ENCODE data around the gene WTAP. TPM values are rescaled to one million over a fixed set of nuclear protein-coding genes. Genes with fewer than 3 reads are reported as not detected.

Gene WTAP
- total RNA-seq, 4 donors from 2014 or later = 83.6 to 132 (median 119) TPM

GRCh38 chr6:159680104-159680503 is 47.2 kb upstream of the WTAP start:
- Histone ChIP-seq H3K9me3 (no peaks in the 10 kb centered on the region), H3K4me1 (no peaks in the 10 kb centered on the region), H3K4me3 (replicated peaks in 1 of 3) (no peak overlapping the region), H3K36me3 (peaks cover 31 to 34% of the 10 kb centered on the region in 2 donors), H3K27me3 (no peaks in the 10 kb centered on the region), H3K27ac (no peak overlapping the region)
- TF ChIP-seq POLR2A (IDR thresholded peaks at IDR 0.05) = no peak
- no peak for TF ChIP-seq CTCF (IDR thresholded peaks at IDR 0.05)
- intact Hi-C loops (cut with DNase I) = no loop called here
- 86 to 91% methylated on average over 3 of the region's 3 CpGs for WGBS, 2 donors
- DNase-seq = no peak

GRCh38 chr6:159681191-159681880 is 46.0 kb upstream of the WTAP start:
- no peaks in the 10 kb centered on the region for H3K27me3 ChIP-seq
- intact Hi-C loops (cut with DNase I) = no loop called here
- peaks cover 31 to 34% of the 10 kb centered on the region in 2 donors for H3K36me3 ChIP-seq
- 89 to 93% methylated on average over 10 of the region's 10 CpGs for WGBS, 2 donors
- H3K4me1 ChIP-seq = no peaks in the 10 kb centered on the region
- no peak for DNase-seq
- H3K9me3 ChIP-seq = no peaks in the 10 kb centered on the region
- no peak overlapping the region for H3K27ac ChIP-seq
- TF ChIP-seq POLR2A (IDR thresholded peaks at IDR 0.05) (no peak), CTCF (IDR thresholded peaks at IDR 0.05) (no peak)
- H3K4me3 ChIP-seq (replicated peaks in 1 of 3) = no peak overlapping the region

GRCh38 chr6:159682295-159682694 is 45.0 kb upstream of the WTAP start:
- H3K27ac ChIP-seq = no peak overlapping the region
- H3K4me3 ChIP-seq (replicated peaks in 1 of 3) = no peak overlapping the region
- H3K4me1 ChIP-seq = no peaks in the 10 kb centered on the region
- no peak for TF ChIP-seq POLR2A (IDR thresholded peaks at IDR 0.05)
- no peak for TF ChIP-seq CTCF (IDR thresholded peaks at IDR 0.05)
- no peaks in the 10 kb centered on the region for H3K9me3 ChIP-seq
- no peak for DNase-seq
- H3K36me3 ChIP-seq = peaks cover 34% of the 10 kb centered on the region in 2 donors
- H3K27me3 ChIP-seq = no peaks in the 10 kb centered on the region
- intact Hi-C loops (cut with DNase I) = no loop called here
- WGBS, 2 donors = 92 to 93% methylated on average over 3 of the region's 3 CpGs

GRCh38 chr6:159682810-159683209 is 44.5 kb upstream of the WTAP start:
- no peaks in the 10 kb centered on the region for H3K4me1 ChIP-seq
- TF ChIP-seq CTCF (IDR thresholded peaks at IDR 0.05) (no peak), POLR2A (IDR thresholded peaks at IDR 0.05) (no peak)
- DNase-seq = no peak
- H3K36me3 ChIP-seq = peaks cover 31 to 38% of the 10 kb centered on the region in 2 donors
- no peaks in the 10 kb centered on the region for H3K9me3 ChIP-seq
- no peak overlapping the region for H3K27ac ChIP-seq
- no peaks in the 10 kb centered on the region for H3K27me3 ChIP-seq
- 90 to 96% methylated on average over 1 of the region's 1 CpG for WGBS, 2 donors
- no peak overlapping the region for H3K4me3 ChIP-seq (replicated peaks in 1 of 3)
- intact Hi-C loops (cut with DNase I) = no loop called here

DNA sequence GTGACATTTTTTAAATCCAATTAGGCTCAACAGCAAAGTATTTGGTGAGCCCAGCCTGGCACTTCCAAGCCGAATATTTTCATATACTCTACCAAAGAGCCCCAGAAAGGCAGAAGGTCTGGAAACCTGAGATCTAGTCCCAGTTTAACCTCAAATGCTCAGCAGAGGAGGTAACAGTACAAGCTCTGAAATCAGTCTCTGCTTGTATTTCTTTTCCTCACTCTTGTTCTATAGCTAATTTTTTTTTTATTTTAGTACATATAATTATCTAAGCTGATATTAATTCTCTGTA is 43.3 kb upstream of the WTAP start:
- intact Hi-C loops (cut with DNase I) = no loop called here
- WGBS, 2 donors = 97 to 100% methylated on average over 1 of the region's 1 CpG
- no peak for TF ChIP-seq CTCF (IDR thresholded peaks at IDR 0.05)
- Histone ChIP-seq H3K27me3 (no peaks in the 10 kb centered on the region), H3K4me1 (no peaks in the 10 kb centered on the region), H3K27ac (no peak overlapping the region), H3K36me3 (peaks cover 27 to 36% of the 10 kb centered on the region in 2 donors), H3K9me3 (no peaks in the 10 kb centered on the region), H3K4me3 (replicated peaks in 1 of 3) (no peak overlapping the region)
- DNase-seq = no peak

All from thyroid gland (tissue), 4 donors.